ENCODE results near the gene SYT5. TPM values are rescaled to one million over a fixed set of nuclear protein-coding genes. Genes with fewer than 3 reads are reported as not detected.
"Not testable (repeated sequence)": the region's sequence is repeated elsewhere in the genome, so short reads cannot be mapped to it uniquely, and the experiment has no call there.

The SYT5 gene
- total RNA-seq, 2 donors from 2014 or later = not detected

DNA sequence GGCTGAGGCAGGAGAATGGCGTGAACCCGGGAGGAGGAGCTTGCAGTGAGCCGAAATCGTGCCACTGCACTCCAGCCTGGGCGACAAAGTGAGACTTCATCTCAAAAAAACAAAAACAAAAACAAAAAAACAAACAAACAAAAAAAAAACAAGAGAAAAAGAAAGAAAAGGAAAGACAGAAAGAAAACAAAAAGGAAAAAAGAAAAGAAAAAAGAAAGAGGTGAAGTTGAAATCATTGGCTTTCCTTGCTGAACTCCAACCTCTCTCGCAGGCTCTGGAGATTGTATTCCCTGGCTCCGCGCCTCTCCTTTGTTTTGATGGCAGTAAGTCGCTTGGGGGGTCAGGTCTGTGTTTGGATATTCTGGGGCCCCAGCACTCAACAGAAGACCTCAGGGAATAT, 7.8 kb downstream of the SYT5 start:
- H3K9me3 Mint-ChIP-seq; DNase-seq (ENCODE audit: low spot score); ATAC-seq; H3K27ac Mint-ChIP-seq; H3K36me3 Mint-ChIP-seq: not testable (repeated sequence)
- Mint-ChIP-seq H3K4me1 (ENCODE audit: low read depth in 2 of 2) (peaks cover 0 to 11% of the 10 kb centered on the region in 2 donors), H3K4me3 (peak overlapping the region; percentile 71), H3K27me3 (peaks cover 31 to 44% of the 10 kb centered on the region in 2 donors)

DNA sequence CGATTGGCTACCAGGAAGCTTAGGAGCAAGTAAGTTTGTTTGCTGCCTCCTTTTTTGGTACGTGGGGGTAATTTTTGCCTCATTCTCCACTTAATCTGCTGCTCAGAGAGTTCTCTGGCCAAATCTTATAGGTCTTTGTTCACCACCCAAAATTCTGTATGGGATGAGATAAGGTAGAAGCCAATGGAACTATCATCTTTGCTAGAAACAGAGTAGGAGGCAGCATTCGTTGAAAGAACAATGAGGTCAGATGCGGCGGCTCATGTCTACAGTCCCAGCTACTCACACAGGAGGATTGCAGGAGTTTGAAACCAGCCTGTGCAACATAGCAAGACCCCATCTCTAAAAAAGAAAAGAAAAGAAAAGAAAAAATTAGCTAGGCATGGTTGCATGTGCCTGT, 8.6 kb downstream of the SYT5 start:
- DNase-seq (ENCODE audit: low spot score) = no peak
- ATAC-seq = no peak
- Mint-ChIP-seq H3K27me3 (peaks cover 40 to 48% of the 10 kb centered on the region in 2 donors), H3K36me3 (peaks cover 5% of the 10 kb centered on the region), H3K4me3 (peak overlapping the region; percentile 7), H3K9me3 (no peaks in the 10 kb centered on the region), H3K27ac (no peak overlapping the region), H3K4me1 (ENCODE audit: low read depth in 2 of 2) (peaks cover 9 to 19% of the 10 kb centered on the region in 2 donors)

DNA sequence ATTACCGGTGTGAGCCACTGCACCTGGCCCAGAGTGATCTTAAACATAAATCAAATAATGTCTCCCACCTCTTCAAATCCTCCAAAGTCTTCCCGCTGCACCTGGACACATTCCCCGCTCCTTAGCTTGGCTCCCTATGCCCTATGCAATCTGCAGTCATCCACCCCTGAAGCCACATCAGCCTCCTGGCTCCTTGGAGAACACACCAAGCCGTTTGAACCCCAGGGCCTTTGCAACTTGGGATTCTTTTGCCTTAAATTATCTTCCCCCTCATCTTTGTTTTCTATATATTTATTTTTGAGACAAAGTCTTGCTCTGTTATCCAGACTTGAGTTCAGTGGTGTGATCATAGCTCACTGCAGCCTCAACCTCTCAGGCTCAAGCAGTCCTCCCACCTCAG, 11.0 kb downstream of the SYT5 start:
- Mint-ChIP-seq H3K4me1 (ENCODE audit: low read depth in 2 of 2) (peaks cover 11 to 18% of the 10 kb centered on the region in 2 donors), H3K36me3 (peaks cover 5% of the 10 kb centered on the region), H3K4me3 (no peak overlapping the region), H3K27me3 (peaks cover 43 to 49% of the 10 kb centered on the region in 2 donors), H3K27ac (no peak overlapping the region), H3K9me3 (no peaks in the 10 kb centered on the region)
- ATAC-seq (no peak), DNase-seq (ENCODE audit: low spot score) (no peak)

DNA sequence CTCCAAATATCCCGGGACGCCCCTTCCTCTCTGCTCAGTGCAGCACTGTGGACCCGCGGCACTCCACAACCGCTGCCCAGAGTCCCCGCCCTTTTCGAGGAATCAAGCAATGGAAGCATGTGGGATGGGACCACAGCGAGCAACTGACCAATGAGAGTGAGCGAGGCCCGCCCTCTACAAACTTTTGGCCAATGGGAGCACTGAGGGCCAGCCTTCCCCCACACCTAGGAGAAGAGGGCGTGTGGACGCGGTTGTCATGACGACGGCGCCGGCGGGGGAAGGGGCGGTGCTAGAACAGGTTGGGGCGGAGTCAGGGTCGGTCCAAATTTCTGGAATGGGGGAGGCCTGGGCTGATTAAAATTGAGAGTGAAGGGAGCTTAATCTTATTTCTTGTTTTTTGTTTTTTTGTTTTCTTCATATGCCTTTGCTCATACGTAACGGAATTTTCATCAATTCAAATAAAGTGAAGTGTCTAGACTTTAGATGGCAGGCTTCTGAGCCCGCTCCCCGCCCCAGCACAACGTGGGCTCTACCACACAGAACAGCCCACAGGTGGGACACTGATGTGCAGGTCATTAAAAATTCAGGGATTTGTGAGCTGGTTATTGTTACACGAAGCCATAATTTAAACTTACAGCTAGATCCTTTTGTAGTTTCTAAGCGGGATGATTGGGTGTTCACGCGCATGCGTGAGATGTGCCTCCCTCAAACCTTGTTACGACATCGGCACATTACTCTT, 13.4 kb downstream of the SYT5 start, which contains the start of gene DNAAF3:
DNAAF3 (minus strand) TSS at position 84 of the 739 bp plus-strand sequence. CDS start 200 bp downstream, outside the sequence.
- Mint-ChIP-seq H3K4me3 (peak within 1 kb of the TSS; percentile 75), H3K27ac (peak within 1 kb of the TSS in 1 of 2 donors; percentile 52), H3K27me3 (peaks cover 30 to 37% of the 10 kb centered on the region in 2 donors), H3K36me3 (peaks cover 5% of the 10 kb centered on the region), H3K9me3 (no peaks in the 10 kb centered on the region), H3K4me1 (ENCODE audit: low read depth in 2 of 2) (peaks cover 10 to 11% of the 10 kb centered on the region in 2 donors)
- ATAC-seq = peak; percentile 93 to 97
- peak; percentile 76 for DNase-seq (ENCODE audit: low spot score)

DNA sequence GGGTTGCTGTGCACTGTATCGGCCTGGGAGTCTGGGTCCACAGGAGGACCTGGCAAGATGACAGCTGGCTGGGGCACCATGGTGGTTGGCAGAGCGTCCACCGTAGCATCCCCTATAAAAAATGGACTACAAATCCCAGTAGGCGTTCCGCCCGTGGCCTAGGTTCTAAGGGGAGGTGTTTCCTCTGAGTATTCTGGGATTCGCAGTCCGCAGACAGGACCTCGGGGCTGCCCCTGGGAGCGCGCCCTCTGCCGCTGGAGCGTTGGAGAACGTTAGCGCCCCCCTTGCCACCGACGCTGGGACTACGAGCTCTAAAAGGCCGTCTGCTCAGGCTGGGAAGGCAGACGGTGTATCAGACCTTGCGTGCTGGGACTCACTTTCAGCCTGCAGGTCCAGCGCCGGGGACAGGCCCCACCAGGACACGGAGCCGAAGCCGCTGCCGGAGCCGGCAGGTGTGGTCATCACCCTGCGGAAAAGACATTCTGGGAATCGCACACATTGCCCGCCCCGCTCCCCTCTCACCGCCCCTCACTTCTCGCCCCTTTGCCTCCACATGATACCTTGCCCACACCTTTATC, 14.0 kb downstream of the SYT5 start:
- ATAC-seq = peak; percentile 48 to 79

DNA sequence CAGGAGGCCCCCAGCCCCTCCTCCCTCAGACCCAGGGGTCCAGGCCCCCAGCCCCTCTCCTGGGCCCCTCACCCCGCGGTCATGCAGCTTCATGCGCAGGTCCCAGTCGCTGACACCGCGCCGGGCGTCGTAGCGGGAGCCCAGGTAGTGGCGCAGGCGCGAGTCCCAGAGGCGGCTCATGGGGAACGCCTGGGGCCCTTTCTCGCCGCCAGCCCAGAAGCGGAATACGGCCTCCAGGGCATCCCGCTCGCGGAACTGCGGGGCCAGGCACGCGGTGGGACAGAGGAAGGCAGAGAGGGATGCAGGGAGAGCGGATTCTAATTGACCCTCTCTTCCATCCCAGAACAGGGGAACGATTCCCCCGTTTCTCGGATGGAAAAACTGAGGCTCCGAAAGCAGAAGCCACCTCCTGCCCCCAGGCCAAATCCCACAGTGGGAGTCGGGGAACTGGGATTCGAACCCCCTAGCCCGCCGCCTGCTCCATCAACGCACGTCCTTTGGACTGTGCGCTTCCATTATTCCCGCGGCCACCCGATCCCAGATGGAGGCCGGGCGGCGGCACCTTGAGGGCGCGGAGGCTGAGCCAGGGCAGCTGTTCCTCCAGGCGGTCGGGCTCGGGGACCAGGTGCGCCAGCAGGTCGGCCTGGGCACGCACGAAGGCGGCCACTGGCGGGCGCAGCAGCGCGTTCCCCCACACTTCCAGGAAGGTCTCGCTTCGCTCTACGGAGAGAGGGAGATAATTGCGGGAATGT, 18.3 kb downstream of the SYT5 start:
- H3K27me3 Mint-ChIP-seq = peaks cover 11 to 29% of the 10 kb centered on the region in 2 donors
- H3K4me1 Mint-ChIP-seq (ENCODE audit: low read depth in 2 of 2) = peaks cover 12 to 14% of the 10 kb centered on the region in 2 donors
- no peak for DNase-seq (ENCODE audit: low spot score)
- no peaks in the 10 kb centered on the region for H3K9me3 Mint-ChIP-seq
- peaks cover 1% of the 10 kb centered on the region for H3K36me3 Mint-ChIP-seq
- ATAC-seq = no peak
- H3K4me3 Mint-ChIP-seq = no peak overlapping the region
- H3K27ac Mint-ChIP-seq = no peak overlapping the region

More for the DNA sequence above, 14.0 kb downstream of the SYT5 start:
- peaks cover 5% of the 10 kb centered on the region for H3K36me3 Mint-ChIP-seq
- peak overlapping the region in 1 of 2 donors; percentile 52 for H3K27ac Mint-ChIP-seq
- no peak for DNase-seq (ENCODE audit: low spot score)
- peaks cover 10 to 11% of the 10 kb centered on the region in 2 donors for H3K4me1 Mint-ChIP-seq (ENCODE audit: low read depth in 2 of 2)
- H3K4me3 Mint-ChIP-seq = peak overlapping the region; percentile 75
- peaks cover 25 to 33% of the 10 kb centered on the region in 2 donors for H3K27me3 Mint-ChIP-seq
- no peaks in the 10 kb centered on the region for H3K9me3 Mint-ChIP-seq

DNA sequence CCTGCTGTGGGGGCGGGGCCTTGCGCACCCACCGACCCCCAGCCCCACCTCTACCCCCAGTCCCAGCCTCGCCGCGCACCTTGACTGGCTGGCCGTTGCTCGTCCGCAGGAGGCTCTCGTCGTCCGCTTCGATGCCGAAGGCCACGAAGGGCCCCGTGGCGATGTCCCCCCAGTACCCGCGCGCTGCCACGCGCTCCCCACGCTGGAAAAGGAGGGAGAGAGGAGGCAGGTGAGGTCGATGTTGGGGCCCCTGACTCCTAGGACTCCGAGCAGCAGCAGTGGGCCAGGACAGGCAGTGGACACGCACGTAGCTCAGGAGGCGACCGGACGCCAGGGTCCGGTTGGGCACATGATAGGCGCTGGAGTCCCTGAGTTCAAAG, 19.1 kb downstream of the SYT5 start:
- peaks cover 6 to 13% of the 10 kb centered on the region in 2 donors for H3K4me1 Mint-ChIP-seq (ENCODE audit: low read depth in 2 of 2)
- H3K4me3 Mint-ChIP-seq = peak overlapping the region; percentile 17
- H3K27ac Mint-ChIP-seq = no peak overlapping the region
- no peaks in the 10 kb centered on the region for H3K36me3 Mint-ChIP-seq
- DNase-seq (ENCODE audit: low spot score) = no peak
- H3K27me3 Mint-ChIP-seq = peaks cover 4 to 29% of the 10 kb centered on the region in 2 donors
- no peaks in the 10 kb centered on the region for H3K9me3 Mint-ChIP-seq
- no peak for ATAC-seq

DNA sequence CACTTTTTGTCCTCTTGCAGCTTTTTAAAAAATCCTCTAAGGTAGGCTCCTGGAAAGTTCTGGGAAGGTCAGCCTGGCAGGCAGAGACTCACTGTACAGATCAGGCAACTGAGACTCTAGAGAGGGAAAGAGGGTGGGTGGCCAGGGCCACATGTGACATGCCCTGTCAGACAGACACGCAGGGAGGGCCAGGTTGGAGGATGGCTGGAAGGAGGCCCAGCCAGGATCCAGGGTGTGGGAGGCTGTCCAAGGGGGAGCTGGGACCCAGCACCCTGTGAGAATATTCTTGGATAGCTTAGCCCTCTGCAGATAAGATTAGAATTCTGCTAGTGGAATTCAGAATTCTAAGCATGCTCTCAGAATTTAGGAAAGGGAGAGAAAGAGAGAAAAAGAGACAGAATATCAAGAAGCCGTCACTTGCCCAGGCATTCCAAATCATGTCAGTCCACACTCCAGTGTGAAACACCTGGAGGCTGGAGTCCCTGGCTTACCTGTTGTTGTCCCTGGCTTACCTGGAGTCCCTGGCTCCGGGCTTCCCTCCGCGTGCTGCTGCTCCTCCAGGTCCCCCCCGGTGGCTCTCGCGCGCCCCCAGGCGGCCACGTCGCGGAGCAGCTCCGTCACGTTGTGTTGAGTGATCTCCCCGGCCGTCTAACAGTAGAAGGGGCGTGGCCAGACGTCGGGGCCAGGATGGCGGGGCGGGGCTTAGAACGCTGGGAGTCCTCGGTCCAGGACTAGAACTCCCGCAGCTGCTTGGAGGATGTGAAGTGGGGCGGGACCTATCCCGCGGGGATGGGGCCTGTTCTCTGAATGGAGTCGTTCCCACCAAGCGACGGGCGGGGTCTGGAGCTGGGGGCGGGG, 19.7 kb downstream of the SYT5 start:
- H3K36me3 Mint-ChIP-seq = no peaks in the 10 kb centered on the region
- peak overlapping the region in 1 of 2 donors; percentile 23 for H3K27ac Mint-ChIP-seq
- H3K4me1 Mint-ChIP-seq (ENCODE audit: low read depth in 2 of 2) = peaks cover 6 to 13% of the 10 kb centered on the region in 2 donors

DNA sequence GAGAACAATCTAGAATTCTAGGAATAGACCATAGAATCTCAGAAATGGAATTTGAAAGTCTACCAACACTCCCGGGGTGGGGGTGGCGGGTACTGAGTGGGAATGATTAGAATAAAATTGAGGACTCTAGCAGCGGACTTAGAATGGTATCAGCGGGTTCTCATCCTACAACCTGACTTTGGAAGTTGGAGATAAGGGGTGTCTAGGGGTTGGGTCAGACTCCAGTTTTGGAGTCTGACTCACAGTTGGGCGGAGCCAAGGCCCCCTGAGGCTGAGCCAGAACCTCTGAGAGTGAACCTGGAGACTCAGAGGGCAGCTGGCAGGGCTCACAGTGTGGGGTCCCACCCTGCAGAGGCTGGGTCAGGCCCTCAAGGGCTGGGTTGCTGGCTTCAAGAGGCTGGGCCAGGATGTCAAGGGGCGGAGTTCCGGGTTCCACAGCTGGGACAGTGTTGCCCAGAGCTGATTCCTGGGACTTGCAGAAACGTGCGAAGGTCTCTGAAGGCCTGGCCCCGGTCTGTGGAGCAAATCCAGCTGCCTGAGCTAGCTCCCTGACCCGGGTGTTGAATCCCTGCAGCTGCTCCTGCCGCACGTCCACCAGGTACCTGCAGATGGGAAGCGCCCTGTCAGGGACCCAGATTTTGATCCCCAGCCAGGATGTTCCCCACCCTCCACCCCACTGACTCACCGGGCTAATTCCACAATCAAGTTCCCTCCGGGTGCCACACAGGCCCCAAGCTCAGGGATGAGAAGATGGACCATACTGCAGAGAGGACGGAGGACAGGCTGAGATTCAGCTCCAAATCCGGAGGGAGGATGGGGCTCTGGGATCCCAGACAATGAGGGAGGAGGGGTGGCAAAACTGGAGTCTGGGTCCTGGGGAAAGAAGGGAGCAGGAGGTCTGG, 21.0 kb downstream of the SYT5 start:
- H3K36me3 Mint-ChIP-seq = no peaks in the 10 kb centered on the region
- peaks cover 4 to 27% of the 10 kb centered on the region in 2 donors for H3K27me3 Mint-ChIP-seq
- H3K9me3 Mint-ChIP-seq = no peaks in the 10 kb centered on the region
- peaks cover 11 to 19% of the 10 kb centered on the region in 2 donors for H3K4me1 Mint-ChIP-seq (ENCODE audit: low read depth in 2 of 2)
- no peak overlapping the region for H3K27ac Mint-ChIP-seq
- ATAC-seq (no peak), DNase-seq (ENCODE audit: low spot score) (no peak)
- no peak overlapping the region for H3K4me3 Mint-ChIP-seq

More for the DNA sequence above, 19.7 kb downstream of the SYT5 start:
- peak overlapping the region; percentile 17 for H3K4me3 Mint-ChIP-seq
- ATAC-seq (peak; percentile 94 to 97), DNase-seq (ENCODE audit: low spot score) (peak; percentile 92)
- H3K9me3 Mint-ChIP-seq = no peaks in the 10 kb centered on the region
- peaks cover 4 to 24% of the 10 kb centered on the region in 2 donors for H3K27me3 Mint-ChIP-seq

DNA sequence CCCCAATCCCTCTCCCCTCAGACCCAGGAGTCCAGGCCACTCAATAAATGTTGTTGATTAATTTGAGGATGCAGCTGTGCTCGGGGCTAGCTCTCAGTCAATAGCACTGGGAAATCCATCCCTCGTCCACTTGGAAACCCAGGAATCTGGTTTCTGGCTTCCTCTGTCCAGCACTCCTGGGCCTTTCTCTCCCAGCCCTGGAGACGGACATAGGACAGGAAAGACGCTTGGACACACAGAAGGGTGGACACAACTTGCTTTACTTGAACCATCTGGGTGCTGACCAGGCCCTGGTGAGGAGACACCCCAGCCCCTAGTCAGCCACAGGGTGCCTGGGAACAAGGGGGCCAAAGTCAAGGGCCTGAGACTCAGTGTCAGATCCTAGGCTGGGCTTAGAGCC, 21.7 kb downstream of the SYT5 start:
- no peak for DNase-seq (ENCODE audit: low spot score)
- ATAC-seq = no peak
- Mint-ChIP-seq H3K27me3 (peaks cover 4 to 28% of the 10 kb centered on the region in 2 donors), H3K4me1 (ENCODE audit: low read depth in 2 of 2) (peaks cover 16 to 24% of the 10 kb centered on the region in 2 donors), H3K4me3 (no peak overlapping the region), H3K36me3 (no peaks in the 10 kb centered on the region), H3K9me3 (no peaks in the 10 kb centered on the region), H3K27ac (no peak overlapping the region)

DNA sequence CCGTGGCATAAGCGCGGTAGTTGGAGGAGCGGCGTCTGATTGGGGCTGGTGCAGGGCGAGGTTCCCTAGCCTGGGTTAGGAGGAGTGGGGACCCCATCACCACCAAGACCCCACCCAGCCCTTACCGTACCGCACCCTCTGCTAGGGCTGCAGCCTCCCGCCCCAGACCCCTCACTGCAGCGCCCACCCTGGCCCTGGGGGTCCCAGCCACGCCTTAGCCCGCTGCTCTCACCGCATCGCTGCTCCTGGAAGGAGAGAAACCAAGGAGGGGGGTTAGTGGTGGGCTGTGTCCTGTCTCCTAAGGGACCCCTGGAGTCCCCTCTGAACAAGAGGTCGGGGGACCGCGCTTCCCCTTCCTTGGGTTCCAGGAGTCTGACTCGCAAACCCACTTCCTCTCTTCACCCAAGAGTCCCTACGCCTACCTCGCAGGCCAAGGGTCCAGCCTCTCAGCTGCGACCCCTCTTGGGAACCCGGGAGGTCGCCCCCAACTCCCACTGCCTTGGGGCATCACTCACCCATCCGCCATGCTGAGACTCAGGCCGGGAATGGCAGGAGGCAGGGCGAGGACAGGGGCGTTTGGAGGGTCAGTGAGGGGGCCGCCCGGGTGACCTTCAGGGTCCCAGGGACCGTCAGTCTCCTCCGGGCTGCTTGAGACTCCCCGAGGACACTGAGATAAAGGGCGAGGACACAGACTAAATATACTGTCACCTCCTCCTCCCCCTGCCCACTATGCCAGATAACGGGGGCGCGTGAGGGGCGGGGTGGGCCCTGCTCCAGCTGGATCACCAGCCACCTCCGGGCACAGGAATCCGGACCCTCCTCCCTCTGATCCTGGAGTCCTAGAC, 22.8 kb downstream of the SYT5 start, which contains the start of gene TNNI3:
TNNI3 (minus strand) TSS at position 669 of the 845 bp plus-strand sequence; CDS start at position 526, 143 bp downstream.
- no peaks in the 10 kb centered on the region for H3K36me3 Mint-ChIP-seq

More for the DNA sequence above, 22.8 kb downstream of the SYT5 start, which contains the start of gene TNNI3:
- Mint-ChIP-seq H3K27ac (no peak within 1 kb of the TSS), H3K4me3 (no peak within 1 kb of the TSS), H3K27me3 (peaks cover 4 to 28% of the 10 kb centered on the region in 2 donors), H3K9me3 (peaks cover under 1% of the 10 kb centered on the region), H3K4me1 (ENCODE audit: low read depth in 2 of 2) (peaks cover 18 to 25% of the 10 kb centered on the region in 2 donors)
- ATAC-seq (no peak), DNase-seq (ENCODE audit: low spot score) (no peak)
